Measurements from ENCODE around the gene SECISBP2L. TPM values are rescaled to one million over a fixed set of nuclear protein-coding genes. Genes with fewer than 3 reads are reported as not detected.
A peak's percentile ranks its signal among the peaks of the same experiment; 100 is the strongest.

SECISBP2L gene
- total RNA-seq, 1 donor from 2014 or later: 37.0 TPM

DNA sequence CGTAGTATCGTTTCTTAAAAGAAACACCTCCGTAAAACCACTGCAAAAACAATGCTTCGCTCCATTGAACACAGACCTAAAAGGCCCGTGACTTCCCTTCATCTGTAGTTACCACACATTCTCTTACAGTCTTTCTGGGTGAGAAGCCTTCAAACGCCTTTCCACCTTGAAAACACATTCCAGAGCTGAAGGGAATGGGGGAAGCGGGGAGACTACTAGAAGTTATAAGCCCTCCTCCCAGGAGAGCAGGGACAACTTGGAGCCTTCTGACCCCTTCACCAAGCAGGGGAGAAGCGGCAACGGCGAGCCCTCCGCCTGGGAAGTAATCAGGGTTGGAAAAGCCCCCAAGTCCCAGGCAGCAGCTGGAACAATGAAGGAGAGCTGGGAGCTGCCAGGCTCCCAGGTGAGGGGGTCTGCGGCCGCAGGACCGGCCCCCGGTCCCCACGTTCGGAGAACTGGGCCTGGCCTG lies 461 bp downstream of the SECISBP2L start:
- Mint-ChIP-seq H3K27ac (peak overlapping the region; percentile 83), H3K9me3 (no peaks in the 10 kb centered on the region), H3K4me3 (ENCODE audit: low read depth) (peak overlapping the region; percentile 97), H3K4me1 (ENCODE audit: low read depth) (peaks cover 29% of the 10 kb centered on the region), H3K36me3 (ENCODE audit: low read depth) (peaks cover 2% of the 10 kb centered on the region), H3K27me3 (ENCODE audit: low read depth) (no peaks in the 10 kb centered on the region)
- DNase-seq (ENCODE audit: low spot score): no peak
- intact Hi-C loops (cut with micrococcal nuclease): loop anchor here (2.0 to 5.0 kb wide), 3 partner anchors 79 to 168 kb away; partner anchors contain the start of genes COPS2 and EID1

DNA sequence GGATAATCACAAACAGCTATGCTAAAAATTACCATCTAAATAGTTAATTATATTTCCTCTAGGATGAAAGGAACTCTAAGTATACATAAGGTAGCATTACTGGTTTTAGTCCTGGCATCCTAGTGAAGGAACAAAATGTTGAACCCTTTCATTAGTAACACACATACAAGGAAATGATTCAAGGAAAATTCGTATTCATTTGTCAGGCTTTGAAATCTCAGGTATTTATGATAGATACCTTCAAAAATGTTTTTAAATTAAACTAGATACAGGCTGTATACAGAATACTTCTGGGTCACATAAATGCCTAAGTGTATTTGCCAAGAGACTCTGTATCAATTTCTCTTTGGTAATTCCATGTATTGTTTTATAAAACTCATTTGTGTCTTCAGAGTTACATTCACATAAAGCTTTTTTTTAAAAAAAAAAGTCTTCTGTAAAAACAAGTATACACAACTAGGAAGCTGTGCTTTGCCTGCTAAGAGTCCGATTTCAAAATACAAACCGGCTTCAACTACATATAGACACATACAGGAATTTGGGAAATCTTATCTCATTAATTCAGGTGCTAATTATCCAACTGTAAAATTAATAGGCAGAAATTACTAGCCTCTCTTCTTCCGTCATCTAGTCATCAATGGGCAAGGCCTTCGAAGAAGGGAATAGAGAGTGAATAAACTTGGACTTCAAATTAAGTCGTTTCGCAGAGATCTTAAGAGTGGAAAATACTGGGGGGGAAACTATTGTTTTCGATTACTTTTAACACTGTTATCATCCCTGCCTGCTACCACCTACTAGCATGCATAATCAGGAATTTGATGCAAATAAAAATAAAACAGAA lies 1.3 kb downstream of the SECISBP2L start:
- DNase-seq (ENCODE audit: low spot score): no peak
- Mint-ChIP-seq H3K4me3 (ENCODE audit: low read depth) (peak overlapping the region; percentile 97), H3K4me1 (ENCODE audit: low read depth) (peaks cover 30% of the 10 kb centered on the region), H3K27me3 (ENCODE audit: low read depth) (no peaks in the 10 kb centered on the region), H3K27ac (peak overlapping the region; percentile 83), H3K36me3 (ENCODE audit: low read depth) (peaks cover 2% of the 10 kb centered on the region), H3K9me3 (no peaks in the 10 kb centered on the region)
- intact Hi-C loops (cut with micrococcal nuclease): loop anchor here (5.0 kb wide), 2 partner anchors 112 to 168 kb away; partner anchors contain the start of genes COPS2 and EID1

DNA sequence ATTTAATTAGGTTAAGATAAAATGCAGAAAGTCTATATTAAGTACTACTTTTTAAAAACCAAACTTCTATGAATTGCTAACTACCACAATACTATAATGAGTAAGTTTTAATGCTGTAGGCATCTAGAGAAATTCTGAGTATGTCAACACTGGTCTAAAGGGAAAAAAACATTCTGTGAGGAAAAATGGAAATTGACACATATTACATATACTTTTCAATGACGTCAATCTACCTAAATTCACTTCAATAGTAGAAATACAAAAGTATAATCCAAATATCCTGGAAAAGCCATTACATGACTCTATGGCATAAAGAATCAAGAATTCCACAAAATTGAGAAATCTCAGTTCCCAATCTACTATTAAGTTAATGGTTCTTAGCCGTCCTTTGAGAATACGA lies 2.2 kb downstream of the SECISBP2L start:
- Mint-ChIP-seq H3K27me3 (ENCODE audit: low read depth) (no peaks in the 10 kb centered on the region), H3K4me1 (ENCODE audit: low read depth) (peaks cover 34% of the 10 kb centered on the region), H3K9me3 (no peaks in the 10 kb centered on the region), H3K36me3 (ENCODE audit: low read depth) (peaks cover 2% of the 10 kb centered on the region), H3K27ac (no peak overlapping the region), H3K4me3 (ENCODE audit: low read depth) (peak overlapping the region; percentile 97)
- intact Hi-C loops (cut with micrococcal nuclease): no loop called here
- DNase-seq (ENCODE audit: low spot score): no peak

DNA sequence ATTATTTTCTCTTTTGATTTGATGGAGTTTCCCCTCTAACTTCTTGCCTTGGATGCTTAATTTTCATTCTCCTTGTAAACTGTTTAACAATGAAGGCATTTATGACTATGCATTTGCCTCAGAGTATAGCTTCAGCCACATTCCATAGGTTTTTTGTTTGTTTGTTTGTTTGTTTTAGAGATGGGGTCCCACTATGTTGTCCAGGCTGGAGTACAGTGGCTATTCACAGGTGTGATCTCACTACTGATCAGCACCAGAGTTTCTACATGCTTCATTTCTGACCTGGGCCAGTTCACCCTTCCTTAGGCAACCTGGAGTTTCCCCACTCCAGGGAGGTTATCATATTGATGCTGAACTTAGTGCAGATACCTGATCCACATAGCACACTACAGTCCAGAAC lies 4.1 kb downstream of the SECISBP2L start:
- Mint-ChIP-seq H3K36me3 (ENCODE audit: low read depth) (peaks cover 2% of the 10 kb centered on the region), H3K4me3 (ENCODE audit: low read depth) (no peak overlapping the region), H3K27ac (no peak overlapping the region), H3K4me1 (ENCODE audit: low read depth) (peaks cover 39% of the 10 kb centered on the region), H3K27me3 (ENCODE audit: low read depth) (no peaks in the 10 kb centered on the region), H3K9me3 (no peaks in the 10 kb centered on the region)
- intact Hi-C loops (cut with micrococcal nuclease): no loop called here
- no peak for DNase-seq (ENCODE audit: low spot score)

DNA sequence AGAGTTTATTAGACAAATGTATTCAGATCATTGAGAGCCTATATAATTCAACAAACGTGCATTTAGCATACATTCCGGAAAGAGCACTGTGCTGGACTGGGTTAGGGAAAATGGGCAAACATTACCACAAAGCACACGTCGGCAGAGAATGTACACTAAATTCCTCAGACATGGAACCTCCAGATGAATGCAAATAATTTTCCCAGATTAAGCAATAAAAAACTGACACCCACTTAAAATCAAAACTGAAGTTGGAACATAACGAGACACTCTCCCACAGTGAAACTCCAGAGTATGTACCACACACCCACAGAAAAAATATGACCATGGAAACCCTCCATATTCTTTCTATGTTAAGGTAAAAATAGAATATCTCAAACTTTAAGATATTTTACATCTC lies 4.8 kb downstream of the SECISBP2L start:
- DNase-seq (ENCODE audit: low spot score): no peak
- H3K27me3 Mint-ChIP-seq (ENCODE audit: low read depth): no peaks in the 10 kb centered on the region
- H3K4me3 Mint-ChIP-seq (ENCODE audit: low read depth): no peak overlapping the region
- H3K4me1 Mint-ChIP-seq (ENCODE audit: low read depth): peaks cover 34% of the 10 kb centered on the region
- intact Hi-C loops (cut with micrococcal nuclease): no loop called here
- H3K36me3 Mint-ChIP-seq (ENCODE audit: low read depth): peaks cover 5% of the 10 kb centered on the region
- no peaks in the 10 kb centered on the region for H3K9me3 Mint-ChIP-seq
- no peak overlapping the region for H3K27ac Mint-ChIP-seq

DNA sequence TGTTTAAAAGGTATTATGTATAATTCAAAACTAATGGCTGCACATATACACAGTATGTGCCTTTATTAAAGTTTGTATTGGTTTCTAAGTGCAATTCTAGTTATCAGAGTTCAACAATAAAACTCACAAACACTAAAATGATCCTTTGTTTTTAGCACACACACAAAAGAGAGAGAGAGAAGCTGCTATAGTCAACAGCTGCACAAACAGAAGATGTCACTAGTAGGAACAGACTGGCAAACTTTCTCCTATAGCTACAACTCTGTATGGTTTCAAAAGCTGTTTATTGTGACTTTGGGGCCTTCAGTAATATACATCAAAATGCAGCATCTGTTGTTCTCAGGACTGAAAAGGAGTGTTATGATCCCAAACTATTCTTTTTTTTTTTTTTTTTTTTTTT lies 6.1 kb downstream of the SECISBP2L start:
- H3K27me3 Mint-ChIP-seq (ENCODE audit: low read depth): no peaks in the 10 kb centered on the region
- H3K4me3 Mint-ChIP-seq (ENCODE audit: low read depth): no peak overlapping the region
- peaks cover 30% of the 10 kb centered on the region for H3K4me1 Mint-ChIP-seq (ENCODE audit: low read depth)
- DNase-seq (ENCODE audit: low spot score): no peak
- no peak overlapping the region for H3K27ac Mint-ChIP-seq
- peaks cover 15% of the 10 kb centered on the region for H3K36me3 Mint-ChIP-seq (ENCODE audit: low read depth)
- H3K9me3 Mint-ChIP-seq: no peaks in the 10 kb centered on the region
- intact Hi-C loops (cut with micrococcal nuclease): no loop called here

DNA sequence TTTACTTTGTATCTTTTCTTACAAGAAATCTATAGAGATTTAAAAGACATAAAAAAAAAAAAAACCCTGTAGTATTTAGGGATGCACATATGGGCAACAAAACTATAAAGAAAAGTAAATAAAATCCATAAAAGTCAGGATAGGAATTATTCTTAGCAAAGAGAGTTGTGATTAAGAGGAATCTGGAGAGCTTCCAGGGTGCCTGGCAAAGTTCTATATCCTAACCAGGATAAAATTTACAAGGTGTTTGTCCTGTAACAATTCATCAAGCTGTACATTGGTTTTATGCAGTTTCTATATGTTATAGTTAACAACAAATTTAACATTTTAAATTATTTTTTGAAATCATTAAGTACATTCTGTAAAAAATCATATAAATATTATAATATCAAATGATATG lies 7.9 kb downstream of the SECISBP2L start:
- Mint-ChIP-seq H3K4me1 (ENCODE audit: low read depth) (peaks cover 20% of the 10 kb centered on the region), H3K27ac (no peak overlapping the region), H3K9me3 (no peaks in the 10 kb centered on the region), H3K27me3 (ENCODE audit: low read depth) (no peaks in the 10 kb centered on the region), H3K36me3 (ENCODE audit: low read depth) (peaks cover 24% of the 10 kb centered on the region), H3K4me3 (ENCODE audit: low read depth) (no peak overlapping the region)
- DNase-seq (ENCODE audit: low spot score): no peak
- intact Hi-C loops (cut with micrococcal nuclease): no loop called here

DNA sequence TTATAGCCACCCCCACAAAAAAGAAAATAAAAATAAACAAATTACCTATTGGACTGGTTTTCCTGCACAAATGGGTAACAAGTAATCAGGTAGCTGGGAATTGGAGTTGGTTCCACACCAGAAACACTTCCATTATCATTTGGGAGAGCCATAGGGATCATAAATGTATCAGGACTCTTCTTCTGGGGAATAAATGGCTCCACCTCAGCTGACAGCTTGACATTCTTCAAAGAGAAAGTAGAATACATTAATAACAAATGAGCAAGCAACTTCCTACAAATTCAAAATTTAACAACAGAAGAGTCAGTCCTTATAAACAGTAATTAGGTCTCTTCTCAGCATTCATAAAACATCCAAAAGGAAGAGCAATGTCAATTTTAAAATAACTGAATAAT lies 8.7 kb downstream of the SECISBP2L start:
- Mint-ChIP-seq H3K4me1 (ENCODE audit: low read depth) (peaks cover 24% of the 10 kb centered on the region), H3K9me3 (no peaks in the 10 kb centered on the region), H3K4me3 (ENCODE audit: low read depth) (no peak overlapping the region), H3K27me3 (ENCODE audit: low read depth) (no peaks in the 10 kb centered on the region), H3K27ac (no peak overlapping the region), H3K36me3 (ENCODE audit: low read depth) (peaks cover 27% of the 10 kb centered on the region)
- DNase-seq (ENCODE audit: low spot score): no peak
- intact Hi-C loops (cut with micrococcal nuclease): no loop called here

DNA sequence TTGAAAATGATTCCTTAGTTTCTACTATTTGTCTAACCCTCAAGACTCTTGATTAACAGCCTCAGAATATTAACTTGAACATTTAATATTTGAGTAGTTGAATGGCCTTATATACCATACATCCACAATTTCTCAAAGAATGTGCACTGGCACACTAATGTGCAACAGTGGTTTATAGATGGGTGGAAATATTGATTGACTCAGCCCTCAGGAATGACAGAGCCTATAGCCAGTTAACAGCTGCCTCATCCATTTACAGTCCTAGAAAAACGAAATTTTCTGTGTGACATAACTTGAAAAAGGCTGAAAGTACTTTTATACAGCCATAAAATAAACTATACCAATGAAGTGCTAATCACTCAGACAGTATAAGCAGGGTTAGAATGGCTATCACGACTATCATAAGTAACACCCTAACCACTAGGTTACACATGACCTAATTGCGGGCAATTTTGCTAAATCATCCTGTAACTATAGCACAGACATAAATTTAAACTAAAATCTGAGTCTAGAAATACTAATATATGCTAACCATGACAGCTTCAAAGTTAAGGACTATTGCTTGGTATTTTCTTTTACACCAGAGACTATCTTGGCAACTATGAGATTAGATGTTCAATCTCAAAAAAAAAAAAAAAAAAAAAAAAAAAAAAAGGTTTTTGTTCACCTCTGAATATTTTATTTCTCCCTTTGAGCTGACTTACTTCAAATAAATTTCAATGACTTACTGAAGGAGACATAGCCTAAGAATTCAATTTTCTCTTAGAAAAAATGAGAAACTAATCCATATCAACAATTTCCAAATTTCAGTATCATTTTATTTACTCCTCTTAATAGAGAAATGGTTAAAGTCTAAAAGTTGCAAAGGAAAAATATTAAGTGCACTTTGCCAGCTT lies 9.3 kb downstream of the SECISBP2L start:
- Mint-ChIP-seq H3K4me1 (ENCODE audit: low read depth) (peaks cover 27% of the 10 kb centered on the region), H3K27ac (no peak overlapping the region), H3K4me3 (ENCODE audit: low read depth) (no peak overlapping the region), H3K36me3 (ENCODE audit: low read depth) (peaks cover 30% of the 10 kb centered on the region), H3K9me3 (no peaks in the 10 kb centered on the region), H3K27me3 (ENCODE audit: low read depth) (no peaks in the 10 kb centered on the region)
- DNase-seq (ENCODE audit: low spot score): no peak
- intact Hi-C loops (cut with micrococcal nuclease): no loop called here

DNA sequence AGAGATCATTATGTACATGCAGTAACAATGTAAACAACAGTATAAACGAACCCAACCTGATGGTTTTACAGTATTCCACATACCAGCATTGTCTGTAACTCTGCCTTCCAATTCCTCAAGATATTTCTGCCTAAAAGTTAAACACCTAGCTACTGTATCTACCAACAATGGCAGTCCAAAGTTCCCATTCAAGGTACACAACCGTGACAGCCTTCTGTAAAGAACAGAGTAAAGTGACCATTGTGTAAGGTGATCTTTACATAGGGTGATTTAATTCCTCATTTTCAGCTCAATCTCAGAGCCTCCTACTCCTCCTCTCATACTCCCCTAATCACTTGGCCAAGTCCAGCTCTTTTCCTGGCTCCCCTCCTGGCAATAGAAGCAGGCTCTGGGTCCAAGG lies 10.4 kb downstream of the SECISBP2L start:
- no peak overlapping the region for H3K27ac Mint-ChIP-seq
- H3K4me1 Mint-ChIP-seq (ENCODE audit: low read depth): peaks cover 24% of the 10 kb centered on the region

DNA sequence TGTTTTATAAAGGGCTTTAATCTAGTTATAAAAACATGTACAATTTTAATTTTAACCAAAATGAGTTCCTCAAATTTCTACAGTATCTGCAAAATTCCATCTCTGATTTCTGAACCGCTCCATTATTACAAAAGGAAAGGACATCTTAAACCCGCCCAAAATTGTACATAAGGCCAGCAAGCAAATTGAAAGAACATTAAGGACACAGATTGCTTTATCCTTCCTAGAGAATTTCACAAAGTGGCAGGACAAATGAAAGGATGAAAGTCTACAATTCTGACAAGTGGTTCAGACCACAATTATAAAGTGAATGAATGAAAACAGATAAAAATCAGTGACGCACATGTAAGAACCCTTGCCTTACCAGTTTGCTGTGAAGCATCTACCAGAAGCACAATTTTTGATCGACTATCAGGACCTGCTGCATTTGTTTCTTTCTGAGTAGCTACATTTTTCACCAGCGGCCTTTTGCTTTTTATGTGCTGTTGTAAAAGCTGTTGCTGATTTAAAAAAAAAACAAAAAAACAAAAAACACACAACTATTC lies 13.6 kb downstream of the SECISBP2L start:
- peaks cover 17% of the 10 kb centered on the region for H3K4me1 Mint-ChIP-seq (ENCODE audit: low read depth)
- H3K27me3 Mint-ChIP-seq (ENCODE audit: low read depth): no peaks in the 10 kb centered on the region
- DNase-seq (ENCODE audit: low spot score): no peak
- H3K27ac Mint-ChIP-seq: peak overlapping the region; percentile 46
- peaks cover 51% of the 10 kb centered on the region for H3K36me3 Mint-ChIP-seq (ENCODE audit: low read depth)
- intact Hi-C loops (cut with micrococcal nuclease): no loop called here
- no peaks in the 10 kb centered on the region for H3K9me3 Mint-ChIP-seq
- no peak overlapping the region for H3K4me3 Mint-ChIP-seq (ENCODE audit: low read depth)

More for the DNA sequence above, 10.4 kb downstream of the SECISBP2L start:
- Mint-ChIP-seq H3K27me3 (ENCODE audit: low read depth) (no peaks in the 10 kb centered on the region), H3K9me3 (no peaks in the 10 kb centered on the region), H3K36me3 (ENCODE audit: low read depth) (peaks cover 31% of the 10 kb centered on the region), H3K4me3 (ENCODE audit: low read depth) (no peak overlapping the region)
- DNase-seq (ENCODE audit: low spot score): no peak
- intact Hi-C loops (cut with micrococcal nuclease): no loop called here

DNA sequence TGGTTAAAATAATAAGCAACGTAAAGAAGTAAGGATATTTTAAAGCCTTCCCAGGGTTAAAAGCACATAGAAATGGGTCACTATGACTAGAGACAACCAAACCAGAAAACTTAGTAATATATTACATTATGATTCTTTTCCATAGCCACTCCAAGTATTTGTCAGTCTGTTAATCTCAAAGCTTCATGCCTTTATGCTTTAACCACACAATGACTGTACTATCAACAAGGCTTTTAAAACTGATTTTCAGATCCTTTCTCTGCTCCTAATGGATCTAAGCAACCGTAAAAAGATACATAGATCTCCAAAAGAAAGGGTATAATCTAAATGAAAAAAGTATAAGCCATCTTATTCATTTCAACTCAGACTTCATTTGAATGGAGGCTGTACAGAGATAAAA lies 14.4 kb downstream of the SECISBP2L start:
- peaks cover 55% of the 10 kb centered on the region for H3K36me3 Mint-ChIP-seq (ENCODE audit: low read depth)

More for the DNA sequence above, 14.4 kb downstream of the SECISBP2L start:
- intact Hi-C loops (cut with micrococcal nuclease): no loop called here
- peak overlapping the region; percentile 39 for H3K27ac Mint-ChIP-seq
- DNase-seq (ENCODE audit: low spot score): no peak
- no peaks in the 10 kb centered on the region for H3K9me3 Mint-ChIP-seq
- peaks cover 14% of the 10 kb centered on the region for H3K4me1 Mint-ChIP-seq (ENCODE audit: low read depth)
- H3K27me3 Mint-ChIP-seq (ENCODE audit: low read depth): no peaks in the 10 kb centered on the region
- no peak overlapping the region for H3K4me3 Mint-ChIP-seq (ENCODE audit: low read depth)
